H4 (cell line): ENCODE measurements around the gene SFI1. TPM values are rescaled to one million over a fixed set of nuclear protein-coding genes. Genes with fewer than 3 reads are reported as not detected.
"Not testable (repeated sequence)": the region's sequence is repeated elsewhere in the genome, so short reads cannot be mapped to it uniquely, and the experiment has no call there.

Experiments used
- DNase-seq: peaks from one replicate; pipeline ENCODE4 v3.0.0-alpha.2; 2015; ENCODE audit warnings: low spot score
- total RNA-seq: library from RNA; depleted of rRNA; stranded (reverse); fragments of >200 nt; shearing (Covaris generic); gene quantifications from 2 replicates; pipeline ENCODE4 v1.2.3, GENCODE V29; 2014

Gene SFI1
- total RNA-seq, 1 experiment from 2014 or later = 3.3 TPM

- peak; percentile 43 for DNase-seq
Observed at GRCh38 chr22:31490496-31490925, 5.8 kb upstream of the SFI1 start.

GRCh38 chr22:31491218-31491962 lies 4.9 kb upstream of the SFI1 start:
- DNase-seq = no peak

GRCh38 chr22:31492151-31492550 lies 4.2 kb upstream of the SFI1 start:
- DNase-seq = no peak

- DNase-seq = not testable (repeated sequence)
Observed at GRCh38 chr22:31493355-31493754, 3.0 kb upstream of the SFI1 start.

GRCh38 chr22:31495343-31495742 lies 993 bp upstream of the SFI1 start:
- DNase-seq = no peak

- DNase-seq = no peak
Observed at GRCh38 chr22:31496735-31497146, 405 bp downstream of the SFI1 start.

GRCh38 chr22:31497148-31497938 lies 1.0 kb downstream of the SFI1 start:
- no peak for DNase-seq

- no peak for DNase-seq
Observed at GRCh38 chr22:31501738-31502137, 5.4 kb downstream of the SFI1 start.

GRCh38 chr22:31503211-31503964 lies 7.1 kb downstream of the SFI1 start:
- no peak for DNase-seq

GRCh38 chr22:31504282-31504681 lies 7.9 kb downstream of the SFI1 start:
- DNase-seq = no peak

- not testable (repeated sequence) for DNase-seq
Observed at GRCh38 chr22:31507517-31507916, 11.2 kb downstream of the SFI1 start.

- DNase-seq = no peak
Observed at GRCh38 chr22:31508536-31508935, 12.2 kb downstream of the SFI1 start.

- no peak for DNase-seq
Observed at GRCh38 chr22:31509061-31509762, 12.9 kb downstream of the SFI1 start.

- no peak for DNase-seq
Observed at GRCh38 chr22:31520051-31520450, 23.7 kb downstream of the SFI1 start.

GRCh38 chr22:31524132-31524531 lies 27.8 kb downstream of the SFI1 start:
- DNase-seq = not testable (repeated sequence)

GRCh38 chr22:31526270-31526669 lies 29.9 kb downstream of the SFI1 start:
- no peak for DNase-seq

GRCh38 chr22:31530823-31531195 lies 34.5 kb downstream of the SFI1 start:
- DNase-seq = no peak

GRCh38 chr22:31532060-31532459 lies 35.7 kb downstream of the SFI1 start:
- no peak for DNase-seq

GRCh38 chr22:31533374-31533773 lies 37.0 kb downstream of the SFI1 start:
- DNase-seq = no peak

GRCh38 chr22:31537019-31537535 lies 40.7 kb downstream of the SFI1 start:
- no peak for DNase-seq

GRCh38 chr22:31538815-31539214 lies 42.5 kb downstream of the SFI1 start:
- DNase-seq = no peak
